RWPE1 (cell line): ENCODE measurements around the gene SPIRE2.

ENCODE experiments used
- CTCF ChIA-PET: fragments of 350-600 bp; sonication (Branson Sonifier 250); formaldehyde crosslinking; extraction: SDS; loops from one replicate; lab custom pipeline; 2021; lab: Yijun Ruan, JAX
- POLR2A ChIA-PET: fragments of 400-600 bp; formaldehyde crosslinking; extraction: SDS; loops from one replicate; lab custom pipeline; 2020; ENCODE audit warnings: antibody characterized with exemption; ENCODE audit not compliant: low non-redundant PET; lab: Yijun Ruan, JAX
- DNase-seq: peaks from one replicate; pipeline ENCODE4 v3.0.0; 2012; ENCODE audit warnings: low spot score
- H3K27ac ChIP-seq: fragments of 450-650 bp; 2 replicates; pipeline ENCODE4 v1.5.1; 2017
- CTCF ChIP-seq: fragments of 450-650 bp; conservative IDR thresholded peaks from 2 replicates; pipeline ENCODE4 v1.5.1; 2017; ENCODE audit warnings: low read depth, mild to moderate bottlenecking

Gene SPIRE2

GRCh38 chr16:89919535-89920406, 91.5 kb downstream of the SPIRE2 start:
- ChIA-PET CTCF (interaction anchor here (1.4 kb wide), 1 partner anchor 9 kb away, joined by 7 read pairs; no protein-coding TSS in a partner anchor), POLR2A (no interaction called here)
- no peak for DNase-seq

GRCh38 chr16:89920723-89921122, 92.4 kb downstream of the SPIRE2 start:
- ChIA-PET POLR2A (no interaction called here), CTCF (no interaction called here)
- H3K27ac ChIP-seq, result peak overlapping the region; percentile 100
- DNase-seq, result no peak
- TF ChIP-seq CTCF, result no peak

More at GRCh38 chr16:89919535-89920406, 91.5 kb downstream of the SPIRE2 start:
- no peak for TF ChIP-seq CTCF
- H3K27ac ChIP-seq, result peak overlapping the region; percentile 100
